DOHH2 (cell line): ENCODE measurements around the gene LRRC3.
A peak's percentile ranks its signal among the peaks of the same experiment; 100 is the strongest.

Experiments
- H3F3A ChIP-seq: fragments of 200-600 bp; sonication (generic), shearing (Covaris generic); 2 replicates; pipeline ENCODE4 v1.6.0; 2016; ENCODE audit warnings: antibody characterized with exemption, mild to moderate bottlenecking; ENCODE audit not compliant: control insufficient read depth, insufficient read depth
- H3K27ac ChIP-seq: fragments of 200-600 bp; sonication (generic); 2 replicates; pipeline ENCODE4 v1.5.1; 2014; ENCODE audit warnings: low read depth, mild to moderate bottlenecking, low read length, moderate library complexity
- H3K27me3 ChIP-seq: fragments of 200-600 bp; sonication (generic); 2 replicates; pipeline ENCODE4 v1.6.1; 2014; ENCODE audit warnings: mild to moderate bottlenecking, low read length, mixed read lengths; ENCODE audit not compliant: control insufficient read depth
- H3K36me3 ChIP-seq: fragments of 200-600 bp; sonication (generic); 2 replicates; pipeline ENCODE4 v1.6.1; 2014; ENCODE audit warnings: mild to moderate bottlenecking, low read length, moderate library complexity, mixed read lengths; ENCODE audit not compliant: control insufficient read depth
- H3K4me1 ChIP-seq: fragments of 200-600 bp; sonication (generic); 2 replicates; pipeline ENCODE4 v1.6.1; 2014; ENCODE audit warnings: mild to moderate bottlenecking, low read length, mixed read lengths; ENCODE audit not compliant: control insufficient read depth
- H3K4me2 ChIP-seq: fragments of 200-600 bp; sonication (generic); 2 replicates; pipeline ENCODE4 v1.6.0; 2014; ENCODE audit warnings: mild to moderate bottlenecking, low read length, moderate library complexity
- H3K4me3 ChIP-seq: fragments of 200-600 bp; sonication (generic); 2 replicates; pipeline ENCODE4 v1.5.1; 2014; ENCODE audit warnings: mild to moderate bottlenecking, low read length, mixed read lengths
- H3K79me2 ChIP-seq: fragments of 200-600 bp; sonication (generic); 2 replicates; pipeline ENCODE4 v1.6.1; 2014; ENCODE audit warnings: mild to moderate bottlenecking, low read length, mixed read lengths; ENCODE audit not compliant: control insufficient read depth
- H3K9me2 ChIP-seq: fragments of 200-600 bp; sonication (generic); replicated peaks from 2 replicates; pipeline ENCODE4 v1.6.1; 2014; ENCODE audit warnings: mild to moderate bottlenecking, low read length, mixed read lengths; ENCODE audit not compliant: control insufficient read depth
- H3K9me3 ChIP-seq: fragments of 200-600 bp; sonication (generic); 2 replicates; pipeline ENCODE4 v1.6.1; 2014; ENCODE audit warnings: antibody characterized with exemption, low read length, mixed read lengths; ENCODE audit not compliant: control insufficient read depth, insufficient read depth
- H4K20me1 ChIP-seq: fragments of 200-600 bp; sonication (generic); 2 replicates; pipeline ENCODE4 v1.6.0; 2014; ENCODE audit warnings: low read depth, mild to moderate bottlenecking, antibody characterized with exemption, low read length, moderate library complexity; ENCODE audit not compliant: control insufficient read depth, insufficient read depth
- CTCF ChIP-seq: fragments of 200-600 bp; sonication (generic); IDR thresholded peaks from one replicate; pipeline ENCODE4 v1.5.1; 2014; ENCODE audit warnings: antibody characterized with exemption, mild to moderate bottlenecking, low read depth, low read length; ENCODE audit not compliant: poor library complexity, severe bottlenecking
- EZH2phosphoT487 ChIP-seq: fragments of 200-600 bp; sonication (generic); IDR thresholded peaks from 2 replicates; pipeline ENCODE4 v1.6.1; 2017; ENCODE audit warnings: borderline replicate concordance, mild to moderate bottlenecking, antibody characterized with exemption, low read length, moderate library complexity, mixed read lengths

Gene LRRC3

GRCh38 chr21:44485254-44485793, 30.0 kb downstream of the LRRC3 start:
- Histone ChIP-seq H3K4me1 (no peaks in the 10 kb centered on the region), H3K9me2 (no peaks in the 10 kb centered on the region), H3F3A (no peaks in the 10 kb centered on the region), H3K4me2 (no peak overlapping the region), H3K27ac (no peak overlapping the region), H3K36me3 (no peaks in the 10 kb centered on the region), H4K20me1 (no peaks in the 10 kb centered on the region), H3K4me3 (no peak overlapping the region), H3K79me2 (no peaks in the 10 kb centered on the region), H3K9me3 (peaks cover 14% of the 10 kb centered on the region), H3K27me3 (no peaks in the 10 kb centered on the region)
- TF ChIP-seq CTCF (no peak), EZH2phosphoT487 (no peak)

- Histone ChIP-seq H3K27ac (no peak overlapping the region), H3K4me3 (no peak overlapping the region), H3K9me3 (peaks cover 14% of the 10 kb centered on the region), H4K20me1 (no peaks in the 10 kb centered on the region), H3K4me2 (no peak overlapping the region), H3K9me2 (no peaks in the 10 kb centered on the region), H3K27me3 (no peaks in the 10 kb centered on the region), H3K79me2 (no peaks in the 10 kb centered on the region), H3K36me3 (no peaks in the 10 kb centered on the region), H3K4me1 (no peaks in the 10 kb centered on the region), H3F3A (no peaks in the 10 kb centered on the region)
- TF ChIP-seq CTCF (no peak), EZH2phosphoT487 (no peak)
Observed at GRCh38 chr21:44485796-44486195, 30.5 kb downstream of the LRRC3 start.

GRCh38 chr21:44486302-44486701, 31.0 kb downstream of the LRRC3 start:
- Histone ChIP-seq H3F3A (no peaks in the 10 kb centered on the region), H3K27ac (no peak overlapping the region), H3K9me3 (peaks cover 14% of the 10 kb centered on the region), H4K20me1 (no peaks in the 10 kb centered on the region), H3K4me2 (no peak overlapping the region), H3K4me1 (no peaks in the 10 kb centered on the region), H3K4me3 (no peak overlapping the region), H3K9me2 (no peaks in the 10 kb centered on the region), H3K79me2 (no peaks in the 10 kb centered on the region), H3K27me3 (no peaks in the 10 kb centered on the region), H3K36me3 (no peaks in the 10 kb centered on the region)
- TF ChIP-seq CTCF (no peak), EZH2phosphoT487 (no peak)

GRCh38 chr21:44487831-44488230, 32.5 kb downstream of the LRRC3 start:
- Histone ChIP-seq H3K4me1 (no peaks in the 10 kb centered on the region), H3K36me3 (no peaks in the 10 kb centered on the region), H3K27ac (no peak overlapping the region), H3K79me2 (no peaks in the 10 kb centered on the region), H4K20me1 (no peaks in the 10 kb centered on the region), H3K27me3 (no peaks in the 10 kb centered on the region), H3K4me3 (no peak overlapping the region), H3K9me2 (no peaks in the 10 kb centered on the region), H3F3A (no peaks in the 10 kb centered on the region), H3K9me3 (peaks cover 17% of the 10 kb centered on the region), H3K4me2 (no peak overlapping the region)
- TF ChIP-seq EZH2phosphoT487 (no peak), CTCF (peak; percentile 68)
